HG02840 (cell line): ENCODE results near the gene TAAR5.
"Not testable (repeated sequence)": the region's sequence is repeated elsewhere in the genome, so short reads cannot be mapped to it uniquely, and the experiment has no call there.

Source experiments
- ATAC-seq: cut with Tn5 transposase; IDR thresholded peaks from one replicate; pipeline ENCODE4 v1.9.1; 2021; ENCODE audit warnings: mild to moderate bottlenecking, moderate library complexity, moderate number of reproducible peaks; ENCODE audit not compliant: unreplicated experiment, low FRiP score

TAAR5 gene

DNA sequence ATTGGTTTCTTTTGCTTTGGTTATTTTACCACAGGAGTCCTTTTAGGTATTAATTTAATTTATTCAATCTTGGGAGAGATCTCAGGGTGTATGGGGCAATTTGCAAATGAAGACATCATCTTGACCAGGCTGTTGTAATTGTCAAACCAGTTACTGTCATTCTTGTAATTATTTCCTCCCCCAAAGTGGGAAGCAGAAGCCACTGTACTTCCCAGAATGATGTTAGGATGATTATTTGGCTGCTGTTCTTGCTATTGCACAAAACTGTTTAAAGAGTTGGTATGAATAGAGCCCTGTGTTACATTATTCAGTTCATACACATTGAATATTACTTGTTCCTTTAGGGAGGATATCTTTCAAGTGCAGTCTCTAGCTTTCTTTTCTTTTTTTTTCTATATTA lies 17.8 kb downstream of the TAAR5 start:
- no peak for ATAC-seq

DNA sequence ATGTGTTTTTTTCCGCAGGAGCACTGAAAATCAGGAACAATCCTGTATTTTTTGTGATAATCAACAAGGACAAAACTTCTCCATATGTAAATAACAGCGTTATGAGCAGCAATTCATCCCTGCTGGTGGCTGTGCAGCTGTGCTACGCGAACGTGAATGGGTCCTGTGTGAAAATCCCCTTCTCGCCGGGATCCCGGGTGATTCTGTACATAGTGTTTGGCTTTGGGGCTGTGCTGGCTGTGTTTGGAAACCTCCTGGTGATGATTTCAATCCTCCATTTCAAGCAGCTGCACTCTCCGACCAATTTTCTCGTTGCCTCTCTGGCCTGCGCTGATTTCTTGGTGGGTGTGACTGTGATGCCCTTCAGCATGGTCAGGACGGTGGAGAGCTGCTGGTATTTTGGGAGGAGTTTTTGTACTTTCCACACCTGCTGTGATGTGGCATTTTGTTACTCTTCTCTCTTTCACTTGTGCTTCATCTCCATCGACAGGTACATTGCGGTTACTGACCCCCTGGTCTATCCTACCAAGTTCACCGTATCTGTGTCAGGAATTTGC lies 19.2 kb downstream of the TAAR5 start, which contains the start of gene TAAR6:
TAAR6 (plus strand) TSS at position 102 of the 557 bp plus-strand sequence; CDS start at position 102, 0 bp downstream.
- no peak for ATAC-seq

GRCh38 chr6:132569170-132569569 lies 20.4 kb downstream of the TAAR5 start:
- ATAC-seq = no peak

GRCh38 chr6:132568611-132569010 lies 20.9 kb downstream of the TAAR5 start:
- no peak for ATAC-seq

DNA sequence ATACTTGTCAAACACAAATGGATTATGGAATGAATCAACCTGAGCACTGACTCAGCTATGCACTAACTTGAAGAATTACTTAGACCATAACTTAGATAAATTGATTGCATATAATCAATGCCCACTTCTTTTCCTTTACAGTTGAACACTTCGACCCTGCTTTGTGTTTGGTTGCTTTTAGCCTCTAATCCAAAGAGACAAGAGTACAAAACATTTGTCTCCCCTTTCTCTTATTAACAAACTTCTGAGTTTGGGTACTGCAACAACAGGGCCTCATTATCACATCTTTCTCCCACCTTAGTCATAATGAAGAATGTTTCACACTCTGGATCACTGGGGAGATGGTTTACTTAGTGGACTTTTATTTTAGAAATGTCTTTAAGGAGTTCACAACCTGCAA lies 22.0 kb downstream of the TAAR5 start:
- ATAC-seq = no peak

- ATAC-seq = no peak
Measured at GRCh38 chr6:132566404-132566803, 23.1 kb downstream of the TAAR5 start.

GRCh38 chr6:132560087-132560486 lies 29.5 kb downstream of the TAAR5 start:
- not testable (repeated sequence) for ATAC-seq

GRCh38 chr6:132552372-132552771 lies 37.2 kb downstream of the TAAR5 start, which contains the start of gene TAAR8:
TSS of gene TAAR8 (plus strand) at chr6:132552672. CDS start at chr6:132552693, 21 bp downstream.
- ATAC-seq = no peak

- no peak for ATAC-seq
Measured at GRCh38 chr6:132551214-132551613, 38.3 kb downstream of the TAAR5 start.

DNA sequence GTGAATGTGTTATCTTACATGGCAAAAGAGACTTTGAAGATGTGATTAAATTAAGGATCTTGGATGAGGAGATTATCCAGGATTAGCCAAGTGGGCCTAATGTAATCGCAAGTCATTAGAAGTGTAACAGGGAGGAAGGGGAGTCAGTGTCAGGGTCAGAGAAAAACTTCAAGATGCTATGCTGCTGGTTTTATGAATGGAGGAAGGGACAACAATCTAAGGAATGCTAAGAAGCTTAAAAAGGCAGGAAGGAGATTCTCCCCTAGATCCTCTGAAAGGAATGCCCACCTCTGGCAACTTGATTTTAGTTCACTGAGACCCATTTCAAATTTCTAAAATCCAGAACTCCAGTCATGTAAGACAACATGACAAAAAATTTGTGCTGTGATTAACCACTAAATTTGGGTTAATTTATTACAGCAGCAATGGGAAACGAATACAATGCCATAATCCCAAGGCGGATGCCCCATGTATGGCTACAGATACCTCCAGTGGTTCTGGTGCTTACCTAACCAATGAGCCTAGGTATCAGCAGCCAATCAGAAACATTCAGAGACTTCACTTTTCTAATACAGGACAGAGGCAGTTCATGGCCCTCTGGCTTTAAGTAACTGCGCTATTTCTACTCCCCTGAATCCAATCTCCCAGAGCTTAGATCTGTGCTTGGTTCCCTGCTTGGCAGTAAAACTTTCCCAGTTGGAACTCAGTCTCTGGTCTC lies 40.6 kb downstream of the TAAR5 start:
- ATAC-seq = no peak

GRCh38 chr6:132544826-132545225 lies 44.7 kb downstream of the TAAR5 start:
- no peak for ATAC-seq
